Body of pancreas (tissue), 4 donors: ENCODE data around the gene GPD1L. TPM values are rescaled to one million over a fixed set of nuclear protein-coding genes. Genes with fewer than 3 reads are reported as not detected.

Source experiments
- ATAC-seq: fragments of 150-250 bp; one replicate; pipeline ENCODE4 v1.9.1; 2016
- DNase-seq, 4 donors: peaks; one replicate each; pipeline ENCODE4 v3.0.0-alpha.2; 2019
- H3K27ac ChIP-seq, 4 donors: fragments of 200-600 bp; sonication (generic); 1 replicate in 3 of 4; 2 replicates in 1 of 4; pipeline versions ENCODE4 v1.5.1 to v1.6.1; 2016 to 2019; ENCODE audit warnings: mild to moderate bottlenecking in 1 of 4, mixed read lengths in 1 of 4, moderate library complexity in 1 of 4
- H3K27me3 ChIP-seq, 2 donors: fragments of 200-600 bp; sonication (generic); one replicate each; pipeline ENCODE4 v1.6.0; 2016; ENCODE audit warnings: mild to moderate bottlenecking in 1 of 2
- H3K36me3 ChIP-seq, 2 donors: fragments of 200-600 bp; sonication (generic); replicated peaks in 1 of 2; 2 replicates each; pipeline ENCODE4 v1.5.1; 2016; ENCODE audit warnings: low read depth in 2 of 2; ENCODE audit not compliant: insufficient read depth in 1 of 2
- H3K4me1 ChIP-seq: fragments of 200-600 bp; sonication (generic); one replicate; pipeline ENCODE4 v1.6.0; 2016
- H3K4me3 ChIP-seq, 2 donors: fragments of 200-600 bp; sonication (generic); 1 replicate in 1 of 2; 2 replicates in 1 of 2; pipeline ENCODE4 v1.5.1; 2016 to 2019
- H3K9me3 ChIP-seq, 3 donors: fragments of 200-600 bp; sonication (generic); 1 replicate in 2 of 3; 2 replicates in 1 of 3; pipeline ENCODE4 v1.5.1; 2016
- CTCF ChIP-seq, 7 experiments: fragments of 450-650 bp in 4 of 7; fragments of 200-600 bp in 3 of 7; sonication (generic) in 3 of 7; IDR thresholded peaks; one replicate each; pipeline ENCODE4 v1.5.1; 2016 to 2019; ENCODE audit warnings: antibody characterized with exemption in 7 of 7
- POLR2A ChIP-seq, 3 donors: fragments of 450-650 bp; IDR thresholded peaks; one replicate each; pipeline ENCODE4 v1.6.1; 2016; ENCODE audit warnings: antibody characterized with exemption in 3 of 3, mild to moderate bottlenecking in 2 of 3
- WGBS, 2 donors: methylation state at CpG; one replicate each; pipeline ENCODE4 v1.1.5; 2017; 5-methylcytosine and 5-hydroxymethylcytosine counted together
- intact Hi-C: fragments of 100-400 bp; cut with DNase I; formaldehyde crosslinking; loops from one replicate; pipeline ENCODE4 v1.15.1; 2023
- total RNA-seq, 2 donors: library from RNA; depleted of rRNA; stranded (reverse); fragments of >200 nt; gene quantifications; one replicate each; pipeline ENCODE4 v1.1.0, GENCODE V29; 2016

GPD1L gene
- total RNA-seq, 2 donors from 2014 or later = 23.6 to 97.6 TPM

- WGBS, 2 donors = 43 to 47% methylated on average over 1 of the region's 1 CpG
- TF ChIP-seq CTCF (IDR thresholded peaks at IDR 0.05) = no peak
- no peak for TF ChIP-seq POLR2A (IDR thresholded peaks at IDR 0.05)
- intact Hi-C loops = no loop called here
- Histone ChIP-seq H3K4me1 (peaks cover 20% of the 10 kb centered on the region), H3K27me3 (no peaks in the 10 kb centered on the region), H3K36me3 (no peaks in the 10 kb centered on the region), H3K9me3 (no peaks in the 10 kb centered on the region), H3K27ac (no peak overlapping the region), H3K4me3 (no peak overlapping the region)
- no peak for ATAC-seq
- no peak for DNase-seq
Measured at GRCh38 chr3:32117320-32117719, 10.9 kb downstream of the GPD1L start.

GRCh38 chr3:32118215-32118614 lies 11.8 kb downstream of the GPD1L start:
- no peak for DNase-seq
- H3K27me3 ChIP-seq = no peaks in the 10 kb centered on the region

GRCh38 chr3:32120471-32120870 lies 14.1 kb downstream of the GPD1L start:
- intact Hi-C loops = no loop called here
- TF ChIP-seq CTCF (IDR thresholded peaks at IDR 0.05) = no peak
- H3K27me3 ChIP-seq = no peaks in the 10 kb centered on the region
- H3K27ac ChIP-seq = no peak overlapping the region
- H3K4me3 ChIP-seq = no peak overlapping the region
- WGBS, 2 donors = 66 to 77% methylated on average over 4 of the region's 4 CpGs
- DNase-seq = no peak
- no peak for ATAC-seq
- no peaks in the 10 kb centered on the region for H3K36me3 ChIP-seq
- peaks cover 17% of the 10 kb centered on the region for H3K4me1 ChIP-seq
- H3K9me3 ChIP-seq = no peaks in the 10 kb centered on the region

More at GRCh38 chr3:32118215-32118614, 11.8 kb downstream of the GPD1L start:
- intact Hi-C loops = no loop called here
- ATAC-seq = no peak
- WGBS, 2 donors = 94 to 100% methylated on average over 2 of the region's 2 CpGs
- Histone ChIP-seq H3K36me3 (no peaks in the 10 kb centered on the region), H3K9me3 (no peaks in the 10 kb centered on the region), H3K4me1 (peaks cover 20% of the 10 kb centered on the region), H3K27ac (no peak overlapping the region), H3K4me3 (no peak overlapping the region)
- TF ChIP-seq POLR2A (IDR thresholded peaks at IDR 0.05) (no peak), CTCF (IDR thresholded peaks at IDR 0.05) (no peak)

- Histone ChIP-seq H3K36me3 (no peaks in the 10 kb centered on the region), H3K4me3 (no peak overlapping the region), H3K27ac (no peak overlapping the region), H3K9me3 (no peaks in the 10 kb centered on the region), H3K27me3 (no peaks in the 10 kb centered on the region), H3K4me1 (peaks cover 22% of the 10 kb centered on the region)
- no peak for TF ChIP-seq CTCF (IDR thresholded peaks at IDR 0.05)
- no peak for TF ChIP-seq POLR2A (IDR thresholded peaks at IDR 0.05)
- intact Hi-C loops = no loop called here
- no peak for ATAC-seq
- WGBS, 2 donors = 66 to 70% methylated on average over 4 of the region's 4 CpGs
- no peak for DNase-seq
Measured at GRCh38 chr3:32121137-32121536, 14.7 kb downstream of the GPD1L start.

- Histone ChIP-seq H3K4me1 (peaks cover 31% of the 10 kb centered on the region), H3K27ac (no peak overlapping the region), H3K9me3 (no peaks in the 10 kb centered on the region), H3K27me3 (no peaks in the 10 kb centered on the region), H3K36me3 (no peaks in the 10 kb centered on the region), H3K4me3 (no peak overlapping the region)
- DNase-seq (no peak), ATAC-seq (no peak)
- 94 to 95% methylated on average over 5 of the region's 5 CpGs for WGBS, 2 donors
- TF ChIP-seq CTCF (IDR thresholded peaks at IDR 0.05) = no peak
- no peak for TF ChIP-seq POLR2A (IDR thresholded peaks at IDR 0.05)
- intact Hi-C loops = no loop called here
Measured at GRCh38 chr3:32123620-32124019, 17.2 kb downstream of the GPD1L start.
